GM21360 (cell line): ENCODE results near the gene PHACTR2.
"Not testable (repeated sequence)": the region's sequence is repeated elsewhere in the genome, so short reads cannot be mapped to it uniquely, and the experiment has no call there.

Experiments used
- ATAC-seq: cut with Tn5 transposase; IDR thresholded peaks from one replicate; pipeline ENCODE4 v1.9.1; 2021; ENCODE audit warnings: mild to moderate bottlenecking, moderate library complexity; ENCODE audit not compliant: unreplicated experiment

The PHACTR2 gene

GRCh38 chr6:143738072-143738690, 60.4 kb downstream of the PHACTR2 start:
- not testable (repeated sequence) for ATAC-seq

DNA sequence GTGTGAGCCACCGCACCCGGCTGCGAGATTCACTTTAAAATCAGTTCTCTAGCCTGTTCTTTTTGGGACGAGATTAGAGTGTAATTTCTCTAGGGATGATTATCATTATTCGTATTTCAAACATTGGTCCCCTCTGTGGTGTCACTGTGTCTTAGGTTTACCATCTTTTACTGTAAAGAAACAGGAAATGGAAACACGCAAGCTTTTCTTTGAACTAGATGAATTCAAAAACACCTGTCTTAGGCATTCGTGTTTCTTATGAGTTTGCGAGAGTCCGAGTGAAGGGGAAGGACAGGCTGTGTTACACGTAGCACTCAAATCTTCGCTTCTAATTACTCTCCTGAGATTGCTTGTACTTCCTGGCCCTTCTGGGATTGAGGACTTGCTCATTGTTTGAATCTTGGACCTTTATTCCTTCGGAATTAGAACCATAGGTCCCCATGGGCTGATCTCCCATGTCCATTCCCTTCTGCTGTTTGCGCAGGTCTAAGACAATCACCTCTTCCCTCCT, 61.6 kb downstream of the PHACTR2 start:
- no peak for ATAC-seq

GRCh38 chr6:143740213-143740612, 62.4 kb downstream of the PHACTR2 start:
- no peak for ATAC-seq

- ATAC-seq = no peak
Measured at GRCh38 chr6:143741480-143741879, 63.7 kb downstream of the PHACTR2 start.

DNA sequence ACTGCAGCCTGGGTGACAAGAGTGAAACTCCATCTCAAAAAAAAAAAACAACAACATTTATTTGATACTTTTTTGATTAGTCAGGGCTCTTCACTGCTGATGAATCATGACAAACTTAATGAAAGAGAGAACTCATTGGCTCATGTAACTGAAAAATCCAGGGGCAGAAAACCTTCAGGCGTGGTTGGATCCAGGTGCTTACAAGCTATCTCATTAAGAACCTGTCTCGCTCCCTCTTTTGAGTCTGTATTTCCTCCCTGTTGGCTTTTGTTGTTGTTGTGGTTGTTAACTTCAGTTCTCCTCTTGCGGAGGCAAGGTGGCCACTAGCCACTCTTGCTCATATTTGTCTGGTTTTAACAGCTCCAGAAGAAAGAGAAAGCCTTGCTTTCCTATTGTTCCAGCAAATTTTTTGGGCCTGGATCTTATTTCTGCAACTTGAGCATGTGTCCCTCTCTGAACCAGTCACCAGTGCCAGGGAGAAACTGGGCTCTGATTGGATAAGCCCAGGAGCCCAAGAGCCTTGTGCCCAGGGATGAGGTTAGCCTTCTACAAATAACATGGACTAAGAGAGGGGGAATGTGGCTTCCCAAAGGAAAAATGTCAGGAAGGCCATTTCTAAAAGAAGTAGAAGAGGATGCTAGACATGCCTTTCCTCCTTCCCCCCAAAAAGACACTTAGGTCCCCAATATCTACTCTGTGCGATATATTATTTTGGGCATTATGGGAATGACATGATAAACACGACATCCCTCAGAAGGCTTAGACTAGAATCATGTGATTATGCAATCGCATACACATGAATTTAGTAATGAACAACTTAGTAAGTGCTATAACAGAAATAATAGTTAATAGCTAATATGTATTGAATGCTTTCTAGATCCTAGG, 64.5 kb downstream of the PHACTR2 start:
- ATAC-seq = no peak

DNA sequence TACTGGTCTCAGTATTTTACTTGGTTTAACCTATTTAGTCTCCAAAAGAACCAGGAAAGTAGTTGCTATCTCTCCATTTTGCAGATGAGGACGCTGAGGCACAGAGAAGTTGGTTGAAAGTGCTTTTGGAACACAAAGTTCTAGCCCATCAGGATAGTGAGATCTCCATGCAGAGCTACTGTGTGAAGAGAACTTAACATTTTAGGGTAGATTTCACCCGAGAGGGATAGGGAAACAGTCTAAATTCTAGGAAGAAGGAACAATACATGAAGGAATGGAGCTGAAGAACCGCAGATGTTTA, 65.1 kb downstream of the PHACTR2 start:
- no peak for ATAC-seq

- no peak for ATAC-seq
Measured at GRCh38 chr6:143743301-143744166, 65.8 kb downstream of the PHACTR2 start.

DNA sequence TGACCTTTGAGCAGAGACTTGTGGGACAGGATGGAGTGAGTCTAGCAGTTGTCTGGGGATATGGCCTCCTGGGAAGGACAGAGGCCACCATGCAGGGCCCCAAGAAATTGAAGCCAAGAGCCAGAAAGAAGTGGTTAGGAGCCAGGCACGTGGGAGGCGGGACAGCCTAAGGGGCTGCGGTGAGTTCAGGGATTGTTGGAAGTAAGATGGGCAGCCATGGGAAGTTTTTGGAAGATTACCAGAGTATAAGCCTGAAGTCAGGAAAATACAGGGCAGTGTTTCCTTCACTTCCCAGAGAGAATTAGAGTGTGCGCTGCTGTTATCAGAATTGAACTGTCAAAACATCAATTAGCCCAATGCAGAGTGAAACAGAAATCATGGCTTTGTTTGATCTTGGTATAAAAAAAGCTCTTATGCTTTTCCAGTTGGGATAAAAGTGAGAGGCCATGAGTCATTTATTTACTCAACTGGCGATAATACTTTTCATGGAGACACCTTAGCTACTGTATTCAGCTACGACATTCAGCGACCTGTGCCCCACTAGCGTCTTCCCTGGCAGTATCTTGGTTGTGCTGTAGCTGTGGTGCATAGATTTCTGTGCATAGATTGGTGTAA, 66.9 kb downstream of the PHACTR2 start:
- no peak for ATAC-seq

- ATAC-seq = no peak
Measured at GRCh38 chr6:143745166-143746133, 67.7 kb downstream of the PHACTR2 start.

DNA sequence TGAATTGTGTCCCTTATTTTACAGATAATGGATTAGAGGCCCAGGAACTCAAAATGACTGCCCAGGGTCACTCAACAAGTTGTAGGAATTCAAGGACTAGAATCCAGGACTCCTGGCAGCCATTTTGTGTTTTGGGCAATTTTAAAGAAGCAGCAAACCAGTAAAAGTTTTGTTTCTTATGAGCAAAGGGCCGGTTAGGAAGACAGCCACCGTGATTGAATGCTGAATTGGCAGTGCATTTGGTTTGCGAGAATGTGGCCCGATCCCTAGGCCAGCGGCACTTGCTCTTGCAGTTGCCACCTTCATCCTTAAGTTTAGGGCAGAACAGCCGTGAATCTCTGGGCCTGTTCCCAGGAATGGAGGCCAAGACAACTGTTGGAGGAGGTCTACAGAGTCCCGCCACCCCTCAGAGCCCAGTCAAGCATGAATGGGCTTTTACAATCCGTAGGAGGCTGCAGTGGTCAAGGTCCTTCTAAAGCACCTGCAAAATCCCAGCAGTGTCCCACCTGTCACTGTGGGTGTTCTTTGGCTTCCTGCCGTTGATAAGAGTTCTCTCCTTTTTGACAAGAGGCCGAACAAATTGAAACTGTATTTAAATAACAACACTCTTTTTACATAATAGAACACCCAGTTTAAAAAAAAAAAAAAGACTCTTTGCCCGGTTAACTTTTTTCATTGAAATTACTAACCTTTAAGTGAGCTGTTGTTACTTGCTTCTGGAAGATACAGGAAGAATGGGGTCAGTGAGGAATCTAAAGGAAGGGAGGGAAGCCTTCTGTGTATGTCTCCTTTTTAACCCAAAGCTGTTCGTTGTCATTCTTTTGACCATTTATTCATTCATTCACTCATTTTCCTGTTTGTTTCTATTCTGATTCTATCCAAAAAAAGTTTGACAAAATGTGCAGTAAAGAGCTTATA, 68.7 kb downstream of the PHACTR2 start:
- no peak for ATAC-seq

DNA sequence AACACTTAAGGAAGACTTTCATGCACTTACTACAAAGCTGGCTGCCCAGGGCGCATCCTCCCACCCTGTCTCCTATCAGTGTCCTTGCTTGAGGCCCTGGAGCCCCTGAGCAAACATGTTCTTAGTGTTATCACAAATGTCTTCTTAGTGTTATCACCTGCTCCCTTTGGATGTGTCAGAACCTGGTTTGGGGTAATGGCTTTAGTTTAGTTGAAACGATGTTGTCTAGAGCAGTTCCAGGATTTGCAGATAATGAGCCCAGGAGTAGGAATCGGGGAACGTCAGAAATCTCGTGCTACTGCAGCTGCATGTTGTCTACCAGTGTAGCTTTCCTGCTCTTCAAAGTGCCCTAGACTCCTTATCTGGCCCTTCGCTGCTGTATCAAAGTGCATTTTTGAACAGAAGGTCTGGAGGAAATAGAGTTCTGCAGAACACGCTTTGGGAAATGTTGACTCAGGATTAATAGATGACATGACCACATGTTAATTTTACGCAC, 69.6 kb downstream of the PHACTR2 start:
- no peak for ATAC-seq

DNA sequence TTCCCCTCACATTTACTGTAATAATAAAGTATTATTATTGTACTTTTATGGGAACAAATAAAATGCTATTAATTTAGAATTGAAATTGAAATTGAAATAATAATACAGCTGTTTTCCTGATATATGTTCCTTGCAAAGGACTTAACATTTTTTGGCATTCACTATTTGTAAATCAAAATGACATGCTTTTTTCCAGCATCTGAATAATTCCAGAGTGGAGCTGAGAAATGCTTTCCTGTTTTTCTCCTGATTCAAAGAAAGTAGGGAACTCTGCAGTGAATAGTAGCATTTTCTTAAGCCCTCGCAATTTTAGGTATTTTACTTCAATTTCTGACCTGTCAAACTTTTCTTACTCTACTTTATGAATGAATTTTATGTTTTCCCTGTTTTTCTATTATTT, 72.1 kb downstream of the PHACTR2 start:
- no peak for ATAC-seq

GRCh38 chr6:143750877-143751276, 73.1 kb downstream of the PHACTR2 start:
- ATAC-seq = no peak

DNA sequence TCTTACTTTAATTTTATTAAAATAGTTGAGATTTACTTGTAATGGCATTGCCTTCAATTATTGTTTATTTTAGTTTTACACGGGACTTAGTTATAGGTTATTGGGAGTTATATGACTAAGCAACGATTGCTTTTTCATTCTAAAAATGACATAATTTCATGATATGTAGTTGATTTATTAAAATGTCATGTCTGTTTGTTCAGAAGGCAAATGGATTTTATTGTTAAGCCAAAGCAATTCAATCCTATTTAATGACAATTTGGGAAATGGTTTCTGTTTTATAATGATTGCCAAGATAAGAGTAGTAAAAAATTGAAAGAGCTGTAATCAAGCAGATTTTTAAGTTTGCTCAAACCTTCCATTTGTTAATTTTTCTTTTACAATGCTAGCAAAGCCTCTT, 74.7 kb downstream of the PHACTR2 start:
- no peak for ATAC-seq

- ATAC-seq = no peak
Measured at GRCh38 chr6:143753678-143754077, 75.9 kb downstream of the PHACTR2 start.

DNA sequence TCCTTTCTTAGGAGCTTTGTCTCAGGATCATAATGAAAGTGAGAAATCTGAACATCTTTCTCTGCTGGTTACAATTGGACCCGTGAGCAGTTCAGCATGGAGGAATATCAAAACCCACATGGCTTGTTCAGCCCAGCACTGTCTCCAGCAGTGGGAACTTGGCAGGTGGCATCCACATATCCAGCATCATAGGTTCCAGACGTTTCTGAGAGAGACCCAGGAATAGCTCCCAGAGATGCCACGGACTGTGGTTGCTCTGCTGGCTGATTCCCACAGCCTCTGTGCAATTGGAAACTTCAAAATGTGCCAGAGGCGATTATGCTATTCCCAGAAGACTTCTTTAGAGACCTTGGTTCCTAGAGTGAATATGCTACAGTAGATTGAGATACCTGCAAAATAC, 76.4 kb downstream of the PHACTR2 start:
- no peak for ATAC-seq

GRCh38 chr6:143755301-143755744, 77.6 kb downstream of the PHACTR2 start:
- no peak for ATAC-seq

DNA sequence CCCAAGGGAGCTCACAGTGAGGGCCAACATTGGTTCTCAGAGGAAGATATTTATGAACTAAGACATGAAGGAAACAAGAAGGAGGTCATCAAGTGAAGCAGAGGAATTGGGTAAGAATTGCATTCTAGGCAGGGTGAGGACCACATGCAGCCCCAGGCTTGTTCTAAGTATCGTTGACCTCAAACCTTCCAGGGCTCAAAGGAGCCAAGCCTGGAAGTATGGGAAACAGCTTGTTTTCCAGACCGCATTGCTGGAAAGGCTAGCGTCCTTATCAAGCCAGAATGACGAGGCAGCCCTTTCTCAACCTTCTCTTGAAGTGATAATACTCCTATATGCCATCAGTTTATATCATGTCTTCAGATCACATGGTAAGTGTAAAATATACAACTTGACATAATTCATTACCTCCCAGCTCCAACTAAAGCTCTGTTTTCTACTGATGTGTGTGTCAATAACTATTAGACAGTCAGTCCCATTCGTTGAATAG, 79.6 kb downstream of the PHACTR2 start:
- ATAC-seq = no peak
